Peyer's patch (tissue), 4 donors: ENCODE measurements around the gene ZNF48.

Experiments
- CTCF ChIP-seq, 6 experiments: fragments of 450-650 bp in 4 of 6; fragments of 200-600 bp in 2 of 6; sonication (generic) in 1 of 6; IDR thresholded peaks; one replicate each; pipeline ENCODE4 v1.5.1; 2017 to 2019; ENCODE audit warnings: antibody characterized with exemption in 6 of 6, mild to moderate bottlenecking in 3 of 6, moderate library complexity in 1 of 6
- POLR2A ChIP-seq, 2 donors: fragments of 450-650 bp; IDR thresholded peaks; one replicate each; pipeline ENCODE4 v1.5.1; 2017; ENCODE audit warnings: antibody characterized with exemption in 2 of 2, mild to moderate bottlenecking in 2 of 2, moderate library complexity in 2 of 2

GRCh38 chr16:30399435-30400186 lies 4.4 kb downstream of the ZNF48 start:
- TF ChIP-seq CTCF (IDR thresholded peaks at IDR 0.05), result no peak
- no peak for TF ChIP-seq POLR2A (IDR thresholded peaks at IDR 0.05)
